HG03097 (cell line): ENCODE measurements around the gene HAND1.

Experiments
- ATAC-seq: cut with Tn5 transposase; IDR thresholded peaks from one replicate; pipeline ENCODE4 v1.9.1; 2021; ENCODE audit not compliant: unreplicated experiment, low FRiP score

The HAND1 gene

DNA sequence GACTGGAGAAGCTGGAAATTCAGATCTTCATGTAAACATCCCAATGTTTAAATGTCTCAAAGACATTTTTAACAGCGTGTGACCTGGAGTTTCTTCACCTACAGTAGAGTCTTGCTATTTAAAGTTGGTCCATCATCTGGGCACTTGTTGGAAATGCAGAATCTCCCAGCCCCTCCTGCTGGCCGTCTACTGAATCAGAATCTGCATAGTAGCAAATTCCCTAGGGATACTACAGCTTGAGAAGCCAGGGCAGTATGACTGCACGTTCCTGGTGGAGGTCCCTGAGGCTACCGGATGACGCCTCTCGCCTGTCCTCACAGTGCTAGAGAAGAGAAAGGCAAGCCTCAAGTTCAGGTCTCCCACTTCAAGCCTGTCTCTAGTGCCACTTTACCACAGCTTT lies 16.5 kb downstream of the HAND1 start:
- no peak for ATAC-seq

DNA sequence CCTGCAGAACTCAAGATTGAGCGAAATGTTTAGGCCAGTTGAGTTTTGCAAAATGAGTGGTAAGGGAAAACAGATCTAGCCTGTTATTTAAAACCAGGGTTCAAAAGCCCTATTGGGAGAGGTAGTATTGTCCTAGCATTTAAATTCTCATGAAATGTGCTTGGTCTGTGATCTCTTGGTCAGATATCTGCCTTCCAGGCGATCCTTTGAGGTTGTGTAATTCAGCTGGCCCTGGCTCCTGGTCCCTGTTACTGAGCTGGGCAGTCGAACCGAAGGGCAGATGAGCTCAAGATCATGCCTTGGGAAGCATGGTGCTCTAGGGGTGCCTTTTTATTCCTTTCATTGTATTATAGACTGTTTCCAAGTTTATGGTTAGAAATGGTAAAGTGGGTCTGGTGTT lies 17.9 kb downstream of the HAND1 start:
- ATAC-seq, result no peak

DNA sequence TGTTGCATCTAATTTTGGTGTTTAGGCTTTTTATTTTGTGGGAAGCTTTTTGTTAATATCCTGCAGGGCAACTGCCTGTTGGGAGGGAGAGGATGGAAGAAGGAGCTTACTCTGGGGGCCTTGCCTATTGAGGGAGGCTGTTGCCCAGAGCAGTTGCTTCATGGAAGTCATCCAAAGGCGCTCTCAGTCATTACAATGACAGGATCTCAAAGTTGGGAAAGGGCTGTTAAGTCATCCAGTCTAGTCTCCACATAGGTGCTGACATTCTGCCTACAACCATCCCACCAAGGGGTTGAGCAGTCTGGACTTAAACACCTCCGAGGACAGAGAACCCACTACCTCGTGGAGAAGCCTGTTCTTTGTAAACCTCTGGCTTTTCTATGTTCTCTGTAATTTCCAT lies 19.0 kb downstream of the HAND1 start:
- ATAC-seq, result no peak

- no peak for ATAC-seq
Measured at GRCh38 chr5:154456540-154456939, 21.5 kb downstream of the HAND1 start.

DNA sequence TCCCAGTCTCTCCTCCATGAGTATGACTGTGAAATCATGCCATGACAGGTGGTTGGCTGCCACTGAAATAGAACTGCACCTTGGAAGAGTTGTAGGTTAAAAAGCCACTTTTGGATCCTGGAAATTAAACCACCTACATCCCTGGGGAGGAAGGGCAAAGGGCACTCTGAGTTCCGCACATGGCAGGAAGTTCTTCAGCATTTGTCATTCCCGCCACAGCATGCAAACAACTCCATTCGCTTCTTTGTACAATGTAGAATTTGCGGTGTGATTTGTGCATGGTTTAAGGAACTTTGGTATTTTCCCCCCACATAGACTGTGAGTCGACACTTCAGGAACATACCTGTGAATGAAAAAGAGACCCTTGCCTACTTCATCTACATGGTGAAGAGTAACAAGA lies 22.4 kb downstream of the HAND1 start:
- ATAC-seq, result no peak

DNA sequence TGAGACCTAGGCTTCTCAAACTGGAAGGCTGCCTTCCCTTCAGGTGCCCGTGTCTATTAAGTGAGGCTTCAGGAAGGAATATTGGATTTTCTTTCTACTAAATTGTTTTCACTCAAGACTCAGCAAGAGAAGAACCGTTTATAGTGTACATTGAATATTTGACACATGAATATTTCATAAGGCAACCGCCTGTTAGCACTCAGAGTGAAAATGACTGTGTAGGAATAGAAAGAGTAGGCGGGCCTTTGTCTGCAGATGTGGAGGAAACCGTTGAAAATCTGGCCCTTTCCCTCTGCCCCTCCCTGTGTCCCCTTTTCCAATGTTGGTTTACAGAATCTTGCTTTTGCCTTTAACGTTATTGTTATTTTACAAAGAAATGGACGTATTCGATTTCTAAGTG lies 26.1 kb downstream of the HAND1 start:
- no peak for ATAC-seq

- no peak for ATAC-seq
Measured at GRCh38 chr5:154449786-154450185, 28.2 kb downstream of the HAND1 start.

DNA sequence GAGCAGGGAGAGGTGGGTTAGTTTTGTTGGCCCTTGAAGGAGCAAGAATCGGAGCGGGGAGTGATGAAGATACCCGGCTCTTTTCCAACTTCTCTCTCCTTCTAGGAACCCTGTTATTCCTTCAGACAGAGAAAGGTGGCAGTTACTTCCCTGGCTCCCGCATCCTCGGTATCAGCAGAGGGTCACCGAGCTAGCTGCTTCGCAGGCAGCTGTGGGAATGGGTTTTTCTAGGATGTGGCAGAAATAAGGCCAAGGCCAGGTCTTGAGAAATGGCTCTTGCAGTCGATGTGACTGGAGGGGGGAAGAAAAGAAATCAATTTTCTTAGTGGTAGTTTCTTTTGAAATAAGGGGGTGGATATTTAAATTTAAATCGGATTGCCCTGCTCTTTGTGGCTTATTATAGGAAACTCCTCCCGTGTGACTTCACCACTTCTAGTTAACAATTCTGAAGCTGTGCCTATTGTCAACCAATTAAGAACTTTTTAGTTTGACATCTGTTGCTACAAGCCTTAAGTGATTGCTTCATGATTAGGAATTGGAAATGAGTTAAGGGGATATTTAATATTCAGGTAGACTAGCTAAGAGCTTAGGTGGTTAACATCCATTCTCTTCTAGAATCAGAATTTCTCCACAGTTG lies 30.8 kb downstream of the HAND1 start:
- ATAC-seq, result no peak

DNA sequence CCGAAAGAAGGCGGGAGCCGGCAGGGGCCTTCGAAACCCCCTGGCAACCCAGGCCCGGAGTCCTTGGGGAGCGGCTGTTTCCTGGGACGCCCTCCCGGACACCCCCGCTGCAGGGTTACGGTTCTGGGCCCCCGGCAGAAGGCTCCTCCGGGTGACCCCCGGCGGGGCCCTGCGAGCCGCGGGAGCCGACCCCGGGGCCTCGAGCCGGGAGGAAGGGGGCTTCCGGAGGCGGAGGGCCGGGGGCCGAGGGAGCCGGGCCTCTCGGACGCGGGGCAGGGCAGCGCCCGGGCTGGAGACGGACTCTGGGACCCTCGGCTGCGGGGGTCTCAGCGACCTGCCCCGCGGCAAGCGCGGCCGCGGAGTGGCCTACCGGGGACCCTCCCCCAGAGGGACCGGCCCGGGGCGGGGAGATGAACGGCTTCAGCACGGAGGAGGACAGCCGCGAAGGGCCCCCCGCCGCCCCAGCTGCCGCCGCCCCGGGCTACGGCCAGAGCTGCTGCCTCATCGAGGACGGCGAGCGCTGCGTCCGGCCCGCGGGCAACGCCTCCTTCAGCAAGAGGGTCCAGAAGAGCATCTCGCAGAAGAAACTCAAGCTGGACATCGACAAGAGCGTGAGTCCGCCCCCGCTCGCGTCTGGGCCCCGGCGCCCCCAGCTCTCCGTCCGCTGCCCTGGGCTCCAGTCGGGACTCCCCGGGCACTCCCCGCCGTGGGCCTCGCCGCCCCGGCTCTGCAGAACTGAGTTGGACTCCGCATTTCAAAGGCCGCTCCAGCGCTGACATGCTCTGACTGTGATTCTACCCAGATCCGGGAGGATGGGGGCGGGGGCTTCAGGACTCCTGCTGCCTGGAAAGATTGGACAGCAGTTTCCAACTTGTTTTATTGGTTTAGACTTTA lies 31.6 kb downstream of the HAND1 start:
- ATAC-seq, result peak; percentile 10

GRCh38 chr5:154445422-154446194 lies 32.4 kb downstream of the HAND1 start, which contains the start of gene SAP30L:
TSS of gene SAP30L (plus strand) at chr5:154445997. CDS start at chr5:154446605, 608 bp downstream.
- peak; percentile 96 for ATAC-seq

- no peak for ATAC-seq
Measured at GRCh38 chr5:154444556-154445421, 33.2 kb downstream of the HAND1 start.

DNA sequence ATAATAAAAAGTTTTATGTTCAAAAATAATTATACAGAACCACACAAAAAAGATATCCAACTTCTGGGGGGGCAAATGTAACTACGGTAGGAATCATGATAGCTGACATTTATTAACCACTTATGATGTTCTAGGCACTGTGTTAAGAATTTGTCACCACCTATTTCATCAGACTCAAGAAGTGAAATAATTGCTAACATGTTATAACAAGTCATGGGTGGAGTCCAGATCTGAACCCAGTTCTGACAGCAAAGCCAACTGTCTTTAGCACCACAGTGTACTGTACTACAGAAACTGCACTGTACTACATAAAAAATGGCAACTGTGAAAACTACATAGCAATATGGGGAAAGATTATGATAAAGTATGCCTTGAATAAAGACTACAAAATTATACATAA lies 35.2 kb downstream of the HAND1 start:
- ATAC-seq, result no peak

DNA sequence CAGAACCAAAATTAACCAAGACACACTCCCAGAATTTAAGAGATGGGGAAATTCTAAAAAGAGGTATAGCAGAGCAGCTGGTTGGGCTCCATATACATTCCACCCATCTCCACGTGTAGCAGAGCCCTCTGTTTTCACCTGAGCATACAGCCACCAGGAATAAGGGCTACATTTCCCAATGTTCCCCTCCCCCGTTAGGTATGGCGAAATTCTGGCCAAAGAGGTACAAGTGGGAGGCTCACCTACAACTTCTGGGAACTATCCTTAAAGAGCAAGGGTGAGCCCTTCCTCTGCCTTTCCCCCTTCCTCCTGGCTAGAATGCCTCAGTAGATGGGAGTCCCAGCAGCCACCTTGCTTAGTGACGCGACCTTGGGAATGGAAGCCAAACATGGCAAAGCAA lies 37.5 kb downstream of the HAND1 start:
- no peak for ATAC-seq

GRCh38 chr5:154437281-154437965 lies 40.6 kb downstream of the HAND1 start:
- no peak for ATAC-seq

- ATAC-seq, result no peak
Measured at GRCh38 chr5:154435226-154435625, 42.8 kb downstream of the HAND1 start.

DNA sequence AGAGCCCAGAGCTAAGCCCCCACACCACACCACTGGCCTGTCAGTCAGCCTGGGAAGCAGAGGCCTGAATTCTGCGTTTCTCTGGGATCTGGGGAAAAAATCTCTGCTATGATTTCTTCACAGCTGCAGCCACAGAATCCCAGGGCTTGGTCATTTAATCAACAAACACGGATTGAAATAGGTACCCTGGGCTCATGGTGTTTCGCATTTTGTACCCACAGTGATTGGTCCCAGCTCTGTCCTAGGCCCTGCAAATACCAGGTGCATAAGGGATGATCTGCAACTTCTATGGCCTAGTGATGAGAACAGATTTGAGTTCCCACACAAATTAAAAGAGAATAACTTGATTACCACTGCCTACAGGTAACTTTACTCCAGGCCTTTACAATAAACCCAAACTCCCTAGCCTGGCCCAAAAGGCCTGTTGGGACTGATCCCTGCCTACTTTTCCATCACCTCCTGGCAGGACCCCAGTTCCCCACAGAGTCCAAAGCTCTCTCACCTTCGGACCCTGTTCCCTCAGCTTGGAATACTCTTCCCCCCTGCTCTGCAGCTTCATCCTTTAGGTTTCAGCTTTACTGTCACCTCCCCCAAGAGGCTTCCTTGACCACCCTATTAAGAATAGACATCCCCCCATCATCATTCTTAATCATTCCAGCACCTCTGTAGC lies 46.9 kb downstream of the HAND1 start:
- ATAC-seq, result no peak

DNA sequence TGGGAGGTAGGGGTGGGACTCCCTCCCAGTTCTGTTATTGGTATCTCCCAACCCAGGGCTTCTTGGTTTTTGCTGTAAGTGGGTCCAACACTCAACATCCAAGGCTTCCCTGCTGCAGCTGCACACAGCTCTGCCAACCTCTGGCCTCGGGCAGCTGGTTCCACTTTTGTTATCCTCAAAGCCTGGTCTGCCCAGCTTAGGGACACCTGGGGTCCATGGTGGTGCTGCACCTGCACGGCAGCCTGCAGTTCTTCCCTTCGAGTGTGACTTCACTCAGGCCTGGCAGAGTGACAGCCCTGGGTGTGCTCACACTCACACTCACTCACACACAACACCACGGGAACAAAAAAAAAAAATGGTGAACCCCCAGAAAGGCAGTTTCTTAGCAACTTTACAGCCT lies 47.6 kb downstream of the HAND1 start:
- ATAC-seq, result no peak

DNA sequence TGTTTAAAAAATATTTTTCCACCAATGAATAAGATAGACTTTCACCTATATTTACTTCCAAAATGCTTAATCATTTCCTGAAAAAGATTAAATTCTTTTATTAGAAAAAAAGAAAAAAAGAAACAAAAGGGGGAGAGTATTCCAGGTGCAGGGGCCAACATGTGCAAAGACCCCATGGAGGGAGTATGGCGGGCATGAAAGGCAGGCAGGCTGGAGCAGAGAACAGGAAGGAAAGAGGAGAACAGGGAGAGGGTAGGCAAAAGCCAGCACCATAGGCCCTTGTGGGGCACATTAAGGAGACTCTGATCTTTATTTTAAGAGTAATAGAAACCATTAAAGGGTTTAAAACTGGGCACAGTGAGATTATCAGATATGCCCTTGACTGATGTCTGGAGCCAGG lies 48.7 kb downstream of the HAND1 start:
- ATAC-seq, result no peak

GRCh38 chr5:154428208-154428607 lies 49.8 kb downstream of the HAND1 start:
- no peak for ATAC-seq
